IMR-90 (cell line): ENCODE results near the gene HHIPL1.

Source experiments
- BHLHE40 ChIP-seq: fragments of 150-350 bp; IDR thresholded peaks from 2 replicates; pipeline ENCODE4 v1.6.1; 2016; ENCODE audit warnings: mild to moderate bottlenecking, low read depth, low read length
- CEBPB ChIP-seq: IDR thresholded peaks from 2 replicates; pipeline ENCODE4 v1.6.1; 2012; ENCODE audit warnings: low read depth, low read length, improper control_type of control experiment
- CTCF ChIP-seq: conservative IDR thresholded peaks from 2 replicates; pipeline ENCODE4 v1.5.1; 2012; ENCODE audit warnings: mild to moderate bottlenecking, low read depth, low read length, improper control_type of control experiment
- FOS ChIP-seq: fragments of 150-350 bp; IDR thresholded peaks from 2 replicates; pipeline ENCODE4 v1.6.1; 2016; ENCODE audit warnings: low read depth, low read length
- MAZ ChIP-seq: IDR thresholded peaks from 2 replicates; pipeline ENCODE4 v1.6.1; 2012; ENCODE audit warnings: low read depth, mild to moderate bottlenecking, low read length, improper control_type of control experiment, moderate library complexity, borderline replicate concordance
- MXI1 ChIP-seq: IDR thresholded peaks from 2 replicates; pipeline ENCODE4 v1.6.1; 2012; ENCODE audit warnings: low read depth, mild to moderate bottlenecking, low read length, moderate library complexity, borderline replicate concordance
- POLR2A ChIP-seq: IDR thresholded peaks from 2 replicates; pipeline ENCODE4 v1.6.1; 2012; ENCODE audit warnings: mild to moderate bottlenecking, low read depth, low read length
- RAD21 ChIP-seq: IDR thresholded peaks from 2 replicates; pipeline ENCODE4 v1.6.1; 2012; ENCODE audit warnings: low read length, improper control_type of control experiment
- SMC3 ChIP-seq: fragments of 150-350 bp; IDR thresholded peaks from 2 replicates; pipeline ENCODE4 v1.6.1; 2016; ENCODE audit warnings: low read depth, mild to moderate bottlenecking, antibody characterized with exemption, low read length, moderate library complexity
- USF2 ChIP-seq: fragments of 150-350 bp; IDR thresholded peaks from 2 replicates; pipeline ENCODE4 v1.6.1; 2017; ENCODE audit warnings: mild to moderate bottlenecking, antibody characterized with exemption, low read length, low read depth

- TF ChIP-seq BHLHE40: no peak
- no peak for TF ChIP-seq CEBPB
- TF ChIP-seq USF2: no peak
- no peak for TF ChIP-seq CTCF
- TF ChIP-seq POLR2A: no peak
- TF ChIP-seq SMC3: no peak
- no peak for TF ChIP-seq MXI1
- TF ChIP-seq RAD21: no peak
- TF ChIP-seq MAZ: no peak
- no peak for TF ChIP-seq FOS
These were observed 7.2 kb downstream of the HHIPL1 start for GRCh38 chr14:99651953-99652746.
